Heart left ventricle (tissue), 13 donors: ENCODE data around the gene INTS12.

Experiments
- POLR2A ChIP-seq, 2 donors: fragments of 450-650 bp; IDR thresholded peaks; one replicate each; pipeline ENCODE4 v1.6.1; 2017; ENCODE audit warnings: antibody characterized with exemption in 2 of 2, mild to moderate bottlenecking in 2 of 2, moderate library complexity in 2 of 2
- TF ChIP-seq, protein P1 (sequence below), 12 donors: fragments of 200-600 bp; sonication (generic) in 4 of 12; IDR thresholded peaks; one replicate each; pipeline versions ENCODE4 v1.5.0 to v1.8.0; 2018 to 2022; ENCODE audit warnings: antibody characterized with exemption in 12 of 12, mild to moderate bottlenecking in 5 of 12
- donor health status: ischemic (EF 13 %, LVEDD 7.1; RV severe dilation, severe dysfunction).
- donor health status: DM: no; HTN: yes; CAD: no.
- donor health status: DM: no; HTN: no; CAD: no.
- donor health status: ischemic (EF 25% LVEDD 6.9; RV normal size, moderate dysfunction).
- donor health status: ischemic (EF 25% LVEDD 5.7; RV mildly dilated, moderate dysfunction).
- donor health status: ischemic (EF 35%, LVEDD 5.7; RV mildly dilated, moderate dysfunction).
- donor health status: nonischemic (EF 11% LVEDD 7.7; RV severe dilation, severe dysfunction).
- donor health status: DM: yes; HTN: yes; CAD: no.
- donor health status: PGD.
- donor health status: ischemic (EF 29% LVEDD 5.4; RV normal size, mild dysfunction).
- donor health status: nonischemic (EF 23%, LVEDD 6.1; RV moderate dilation, normal function).

DNA sequence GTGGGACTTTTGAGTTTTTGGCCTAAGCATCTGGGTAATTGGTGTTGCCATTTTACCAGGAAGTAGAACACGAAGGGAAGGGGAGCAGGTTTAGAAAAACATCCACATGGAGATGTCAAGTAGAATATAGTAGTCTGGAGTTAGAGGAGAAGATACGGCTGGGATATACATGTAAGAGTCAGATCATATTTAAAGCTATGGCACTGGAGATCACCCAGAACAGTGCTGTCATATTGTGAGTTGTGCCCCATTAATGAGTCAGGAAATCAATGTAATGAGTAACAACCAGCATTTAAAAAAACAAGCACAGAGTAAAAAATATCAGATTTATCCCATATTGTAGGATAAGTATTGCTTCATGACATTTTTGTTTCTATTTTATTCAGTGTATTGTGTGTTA, 4.3 kb upstream of the INTS12 start:
- TF ChIP-seq, protein P1, sequence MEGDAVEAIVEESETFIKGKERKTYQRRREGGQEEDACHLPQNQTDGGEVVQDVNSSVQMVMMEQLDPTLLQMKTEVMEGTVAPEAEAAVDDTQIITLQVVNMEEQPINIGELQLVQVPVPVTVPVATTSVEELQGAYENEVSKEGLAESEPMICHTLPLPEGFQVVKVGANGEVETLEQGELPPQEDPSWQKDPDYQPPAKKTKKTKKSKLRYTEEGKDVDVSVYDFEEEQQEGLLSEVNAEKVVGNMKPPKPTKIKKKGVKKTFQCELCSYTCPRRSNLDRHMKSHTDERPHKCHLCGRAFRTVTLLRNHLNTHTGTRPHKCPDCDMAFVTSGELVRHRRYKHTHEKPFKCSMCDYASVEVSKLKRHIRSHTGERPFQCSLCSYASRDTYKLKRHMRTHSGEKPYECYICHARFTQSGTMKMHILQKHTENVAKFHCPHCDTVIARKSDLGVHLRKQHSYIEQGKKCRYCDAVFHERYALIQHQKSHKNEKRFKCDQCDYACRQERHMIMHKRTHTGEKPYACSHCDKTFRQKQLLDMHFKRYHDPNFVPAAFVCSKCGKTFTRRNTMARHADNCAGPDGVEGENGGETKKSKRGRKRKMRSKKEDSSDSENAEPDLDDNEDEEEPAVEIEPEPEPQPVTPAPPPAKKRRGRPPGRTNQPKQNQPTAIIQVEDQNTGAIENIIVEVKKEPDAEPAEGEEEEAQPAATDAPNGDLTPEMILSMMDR (IDR thresholded peaks at IDR 0.05): no peak
- no peak for TF ChIP-seq POLR2A (IDR thresholded peaks at IDR 0.05)
